ENCODE data around the gene SOBP. TPM values are rescaled to one million over a fixed set of nuclear protein-coding genes. Genes with fewer than 3 reads are reported as not detected.

SOBP gene
- total and polyA plus RNA-seq, 9 donors = 8.7 to 31.3 (median 25.8) TPM

- intact Hi-C loops (cut with DNase I) = loop anchor here in 1 of 4 donors (10.0 kb wide), 1 partner anchor 630 kb away; no protein-coding TSS in a partner anchor
- TF ChIP-seq POLR2A (IDR thresholded peaks at IDR 0.05) (no peak), CTCF (IDR thresholded peaks at IDR 0.05) (no peak), EP300 (IDR thresholded peaks at IDR 0.05) (no peak)
- WGBS, 3 donors = 93 to 95% (median 94%) methylated on average over 2 of the region's 2 CpGs
- Histone ChIP-seq H3K36me3 (no peaks in the 10 kb centered on the region), H3K27ac (no peak overlapping the region), H3K4me1 (ENCODE audit: insufficient read depth) (peaks cover 4% of the 10 kb centered on the region), H3K27me3 (no peaks in the 10 kb centered on the region), H3K9me3 (no peaks in the 10 kb centered on the region), H3K4me3 (no peak overlapping the region)
- no peak for DNase-seq
Measured at GRCh38 chr6:107695061-107695720, 205.3 kb downstream of the SOBP start.

- DNase-seq = no peak
- Histone ChIP-seq H3K4me3 (no peak overlapping the region), H3K36me3 (no peaks in the 10 kb centered on the region), H3K9me3 (no peaks in the 10 kb centered on the region), H3K4me1 (ENCODE audit: insufficient read depth) (no peaks in the 10 kb centered on the region), H3K27me3 (no peaks in the 10 kb centered on the region), H3K27ac (no peak overlapping the region)
- WGBS, 3 donors = 66 to 69% (median 69%) methylated on average over 5 of the region's 5 CpGs
- TF ChIP-seq CTCF (IDR thresholded peaks at IDR 0.05) (no peak), POLR2A (IDR thresholded peaks at IDR 0.05) (no peak), EP300 (IDR thresholded peaks at IDR 0.05) (no peak)
- intact Hi-C loops (cut with DNase I) = loop anchor here in 1 of 4 donors (10.0 kb wide), 1 partner anchor 627 kb away; no protein-coding TSS in a partner anchor
Measured at GRCh38 chr6:107697682-107698081, 207.8 kb downstream of the SOBP start.

GRCh38 chr6:107698146-107698545 lies 208.2 kb downstream of the SOBP start:
- DNase-seq = no peak
- H3K36me3 ChIP-seq = no peaks in the 10 kb centered on the region
- intact Hi-C loops (cut with DNase I) = loop anchor here in 1 of 4 donors (10.0 kb wide), 1 partner anchor 627 kb away; no protein-coding TSS in a partner anchor

GRCh38 chr6:107699254-107699653 lies 209.3 kb downstream of the SOBP start:
- intact Hi-C loops (cut with DNase I) = loop anchor here in 1 of 4 donors (10.0 kb wide), 1 partner anchor 626 kb away; no protein-coding TSS in a partner anchor
- Histone ChIP-seq H3K4me1 (ENCODE audit: insufficient read depth) (no peaks in the 10 kb centered on the region), H3K4me3 (no peak overlapping the region), H3K27ac (no peak overlapping the region), H3K36me3 (no peaks in the 10 kb centered on the region), H3K9me3 (no peaks in the 10 kb centered on the region), H3K27me3 (no peaks in the 10 kb centered on the region)
- TF ChIP-seq POLR2A (IDR thresholded peaks at IDR 0.05) (no peak), EP300 (IDR thresholded peaks at IDR 0.05) (no peak), CTCF (IDR thresholded peaks at IDR 0.05) (no peak)
- WGBS, 3 donors = 78 to 88% (median 86%) methylated on average over 7 of the region's 7 CpGs
- no peak for DNase-seq

More at GRCh38 chr6:107698146-107698545, 208.2 kb downstream of the SOBP start:
- Histone ChIP-seq H3K27ac (no peak overlapping the region), H3K4me3 (no peak overlapping the region), H3K9me3 (no peaks in the 10 kb centered on the region), H3K27me3 (no peaks in the 10 kb centered on the region), H3K4me1 (ENCODE audit: insufficient read depth) (no peaks in the 10 kb centered on the region)
- 54 to 58% (median 55%) methylated on average over 4 of the region's 4 CpGs for WGBS, 3 donors
- TF ChIP-seq EP300 (IDR thresholded peaks at IDR 0.05) = no peak
- no peak for TF ChIP-seq CTCF (IDR thresholded peaks at IDR 0.05)
- no peak for TF ChIP-seq POLR2A (IDR thresholded peaks at IDR 0.05)
